HepG2 (cell line): ENCODE measurements around the gene NBEA. TPM values are rescaled to one million over a fixed set of nuclear protein-coding genes. Genes with fewer than 3 reads are reported as not detected.

Experiments
- CBFB ChIP-seq: sonication (generic); formaldehyde crosslinking; IDR thresholded peaks from 2 replicates; pipeline ENCODE4 v1.4.0; 2020; ENCODE audit warnings: missing genetic modification reagents
- DPF2 ChIP-seq: sonication (generic); formaldehyde crosslinking; IDR thresholded peaks from 2 replicates; pipeline ENCODE4 v1.4.0; 2020; ENCODE audit warnings: mild to moderate bottlenecking, low read depth, missing genetic modification reagents, borderline replicate concordance
- RXRA ChIP-seq: sonication (generic); formaldehyde crosslinking; IDR thresholded peaks from 2 replicates; pipeline ENCODE4 v1.5.1; 2020; ENCODE audit warnings: missing genetic modification reagents
- ZFX ChIP-seq: sonication (generic); formaldehyde crosslinking; IDR thresholded peaks from 2 replicates; pipeline ENCODE4 v1.4.0; 2020; ENCODE audit warnings: mild to moderate bottlenecking, low read depth, missing genetic modification reagents, moderate library complexity
- ZFY ChIP-seq: sonication (generic); formaldehyde crosslinking; IDR thresholded peaks from 2 replicates; pipeline ENCODE4 v1.4.0; 2020; ENCODE audit warnings: missing genetic modification reagents
- polyA plus RNA-seq, 8 experiments: library from polyadenylated mRNA; depleted of rRNA in 3 of 8; stranded (reverse) in 7 of 8; unstranded in 1 of 8; fragments of >200 nt; fragmentation: Illumina TruSeq in 4 of 8; extraction: Trizol in 4 of 8; gene quantifications; 2 replicates each; pipeline versions ENCODE4 v1.2.1 to v1.2.3, GENCODE V29; 2011 to 2016; ENCODE audit warnings: low read depth in 4 of 8, missing spikeins in 1 of 8, mixed read lengths in 1 of 8; ENCODE audit not compliant: insufficient read depth in 1 of 8
- total RNA-seq, 5 experiments: library from RNA; depleted of rRNA; stranded (reverse); fragments of >200 nt; fragmentation: Illumina TruSeq; extraction: Trizol; gene quantifications; 2 replicates each; pipeline ENCODE4 v1.2.3, GENCODE V29; 2016; ENCODE audit warnings: low read depth in 1 of 5
- TF ChIP-seq, protein P1 (sequence below): sonication (generic); formaldehyde crosslinking; IDR thresholded peaks from 2 replicates; pipeline ENCODE4 v1.5.1; 2020; ENCODE audit warnings: mild to moderate bottlenecking, missing genetic modification reagents, moderate library complexity
- TF ChIP-seq, protein P2 (sequence below): sonication (generic); formaldehyde crosslinking; IDR thresholded peaks from 2 replicates; pipeline ENCODE4 v1.4.0; 2020; ENCODE audit warnings: mild to moderate bottlenecking, low read depth, missing genetic modification reagents
- TF ChIP-seq, protein P3 (sequence below): sonication (generic); formaldehyde crosslinking; IDR thresholded peaks from 2 replicates; pipeline ENCODE4 v1.5.1; 2020; ENCODE audit warnings: mild to moderate bottlenecking, missing genetic modification reagents, borderline replicate concordance

NBEA gene
- total and polyA plus RNA-seq, 2 of the 13 experiments (the other 11 are each of a cell fraction or from before 2014, with no cell fraction given) = 2.7 to 2.8 TPM

DNA sequence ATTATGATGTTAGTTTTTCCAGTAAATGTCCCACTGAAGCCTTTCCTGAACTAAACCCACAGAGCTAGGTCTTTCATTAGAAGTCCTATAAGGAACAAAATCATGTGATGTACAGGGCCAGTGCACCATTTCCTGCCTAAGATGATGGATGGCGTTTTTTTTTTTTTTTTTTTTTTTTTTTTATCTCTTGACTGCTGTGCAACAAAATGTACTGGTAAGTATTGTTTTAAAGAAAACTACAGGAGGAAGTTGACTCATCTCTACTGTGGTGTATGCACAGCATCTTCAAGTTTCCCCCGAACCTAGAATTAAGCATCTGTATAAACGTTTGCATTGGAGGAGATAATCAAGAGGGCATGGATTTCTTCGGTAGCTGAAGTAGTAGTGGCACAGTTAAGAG lies 197.5 kb downstream of the NBEA start (continued):
- TF ChIP-seq, protein P1, sequence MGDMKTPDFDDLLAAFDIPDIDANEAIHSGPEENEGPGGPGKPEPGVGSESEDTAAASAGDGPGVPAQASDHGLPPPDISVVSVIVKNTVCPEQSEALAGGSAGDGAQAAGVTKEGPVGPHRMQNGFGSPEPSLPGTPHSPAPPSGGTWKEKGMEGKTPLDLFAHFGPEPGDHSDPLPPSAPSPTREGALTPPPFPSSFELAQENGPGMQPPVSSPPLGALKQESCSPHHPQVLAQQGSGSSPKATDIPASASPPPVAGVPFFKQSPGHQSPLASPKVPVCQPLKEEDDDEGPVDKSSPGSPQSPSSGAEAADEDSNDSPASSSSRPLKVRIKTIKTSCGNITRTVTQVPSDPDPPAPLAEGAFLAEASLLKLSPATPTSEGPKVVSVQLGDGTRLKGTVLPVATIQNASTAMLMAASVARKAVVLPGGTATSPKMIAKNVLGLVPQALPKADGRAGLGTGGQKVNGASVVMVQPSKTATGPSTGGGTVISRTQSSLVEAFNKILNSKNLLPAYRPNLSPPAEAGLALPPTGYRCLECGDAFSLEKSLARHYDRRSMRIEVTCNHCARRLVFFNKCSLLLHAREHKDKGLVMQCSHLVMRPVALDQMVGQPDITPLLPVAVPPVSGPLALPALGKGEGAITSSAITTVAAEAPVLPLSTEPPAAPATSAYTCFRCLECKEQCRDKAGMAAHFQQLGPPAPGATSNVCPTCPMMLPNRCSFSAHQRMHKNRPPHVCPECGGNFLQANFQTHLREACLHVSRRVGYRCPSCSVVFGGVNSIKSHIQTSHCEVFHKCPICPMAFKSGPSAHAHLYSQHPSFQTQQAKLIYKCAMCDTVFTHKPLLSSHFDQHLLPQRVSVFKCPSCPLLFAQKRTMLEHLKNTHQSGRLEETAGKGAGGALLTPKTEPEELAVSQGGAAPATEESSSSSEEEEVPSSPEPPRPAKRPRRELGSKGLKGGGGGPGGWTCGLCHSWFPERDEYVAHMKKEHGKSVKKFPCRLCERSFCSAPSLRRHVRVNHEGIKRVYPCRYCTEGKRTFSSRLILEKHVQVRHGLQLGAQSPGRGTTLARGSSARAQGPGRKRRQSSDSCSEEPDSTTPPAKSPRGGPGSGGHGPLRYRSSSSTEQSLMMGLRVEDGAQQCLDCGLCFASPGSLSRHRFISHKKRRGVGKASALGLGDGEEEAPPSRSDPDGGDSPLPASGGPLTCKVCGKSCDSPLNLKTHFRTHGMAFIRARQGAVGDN (CRISPR knock-in tag) = no peak
- TF ChIP-seq, protein P2, sequence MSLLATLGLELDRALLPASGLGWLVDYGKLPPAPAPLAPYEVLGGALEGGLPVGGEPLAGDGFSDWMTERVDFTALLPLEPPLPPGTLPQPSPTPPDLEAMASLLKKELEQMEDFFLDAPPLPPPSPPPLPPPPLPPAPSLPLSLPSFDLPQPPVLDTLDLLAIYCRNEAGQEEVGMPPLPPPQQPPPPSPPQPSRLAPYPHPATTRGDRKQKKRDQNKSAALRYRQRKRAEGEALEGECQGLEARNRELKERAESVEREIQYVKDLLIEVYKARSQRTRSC = no peak
- TF ChIP-seq, protein P3, sequence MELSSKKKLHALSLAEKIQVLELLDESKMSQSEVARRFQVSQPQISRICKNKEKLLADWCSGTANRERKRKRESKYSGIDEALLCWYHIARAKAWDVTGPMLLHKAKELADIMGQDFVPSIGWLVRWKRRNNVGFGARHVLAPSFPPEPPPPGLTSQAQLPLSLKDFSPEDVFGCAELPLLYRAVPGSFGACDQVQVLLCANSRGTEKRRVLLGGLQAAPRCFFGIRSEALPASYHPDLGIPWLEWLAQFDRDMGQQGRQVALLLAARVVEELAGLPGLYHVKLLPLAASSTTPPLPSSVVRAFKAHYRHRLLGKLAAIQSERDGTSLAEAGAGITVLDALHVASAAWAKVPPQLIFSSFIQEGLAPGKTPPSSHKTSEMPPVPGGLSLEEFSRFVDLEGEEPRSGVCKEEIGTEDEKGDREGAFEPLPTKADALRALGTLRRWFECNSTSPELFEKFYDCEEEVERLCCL (CRISPR knock-in tag) = no peak
- TF ChIP-seq CBFB (CRISPR knock-in tag) (no peak), ZFY (CRISPR knock-in tag) (no peak), RXRA (CRISPR knock-in tag) (no peak), ZFX (CRISPR knock-in tag) (no peak), DPF2 (CRISPR knock-in tag) (no peak)
